Astrocyte (in vitro differentiated cells and primary cell): ENCODE measurements around the gene HLA-F. TPM values are rescaled to one million over a fixed set of nuclear protein-coding genes. Genes with fewer than 3 reads are reported as not detected.

Experiments used
- DNase-seq: peaks from one replicate; pipeline ENCODE4 v3.0.0-alpha.2; 2010; ENCODE audit warnings: low read depth
- FAIRE-seq: peaks from 2 replicates; lab custom pipeline; 2011; peaks lifted over from hg19 to GRCh38; lab: Jason Lieb, UNC
- H2AFZ ChIP-seq: 2 replicates; pipeline ENCODE4 v1.6.0; 2012; ENCODE audit warnings: low read depth, low read length, inconsistent platforms
- H3K27ac ChIP-seq: 2 replicates; pipeline ENCODE4 v1.5.1; 2011; ENCODE audit warnings: low read depth, low read length, inconsistent platforms
- H3K27me3 ChIP-seq: 2 replicates; pipeline ENCODE4 v1.6.0; 2011; ENCODE audit warnings: low read length, inconsistent platforms; ENCODE audit not compliant: insufficient read depth
- H3K36me3 ChIP-seq: 2 replicates; pipeline ENCODE4 v1.5.1; 2011; ENCODE audit warnings: low read length, inconsistent platforms; ENCODE audit not compliant: insufficient read depth
- H3K4me1 ChIP-seq: 2 replicates; pipeline ENCODE4 v1.5.1; 2011; ENCODE audit warnings: low read length, inconsistent platforms; ENCODE audit not compliant: insufficient read depth
- H3K4me2 ChIP-seq: 2 replicates; pipeline ENCODE4 v1.6.0; 2012; ENCODE audit warnings: low read length, inconsistent platforms
- H3K4me3 ChIP-seq: 2 replicates; pipeline ENCODE4 v1.5.1; 2011; ENCODE audit warnings: low read depth, mild to moderate bottlenecking, low read length, inconsistent platforms; ENCODE audit not compliant: insufficient read depth
- H3K79me2 ChIP-seq: 2 replicates; pipeline ENCODE4 v1.6.0; 2012; ENCODE audit warnings: mild to moderate bottlenecking, low read length, inconsistent platforms; ENCODE audit not compliant: insufficient read depth
- H3K9ac ChIP-seq: 2 replicates; pipeline ENCODE4 v1.6.0; 2012; ENCODE audit warnings: mild to moderate bottlenecking, low read length, inconsistent platforms
- H3K9me3 ChIP-seq: 2 replicates; pipeline ENCODE4 v1.5.1; 2012; ENCODE audit warnings: low read depth, mild to moderate bottlenecking, low read length, inconsistent platforms; ENCODE audit not compliant: insufficient read depth
- H4K20me1 ChIP-seq: 2 replicates; pipeline ENCODE4 v1.6.0; 2012; ENCODE audit warnings: low read length, inconsistent platforms; ENCODE audit not compliant: insufficient read depth
- H3K27ac Mint-ChIP-seq: one replicate; pipeline ENCODE4 v1.8.0; 2021; ENCODE audit warnings: mild to moderate bottlenecking, mixed read lengths; ENCODE audit not compliant: unreplicated experiment
- H3K27me3 Mint-ChIP-seq: one replicate; pipeline ENCODE4 v1.8.0; 2021; ENCODE audit warnings: low read depth, mixed read lengths; ENCODE audit not compliant: unreplicated experiment
- H3K36me3 Mint-ChIP-seq: one replicate; pipeline ENCODE4 v1.8.0; 2021; ENCODE audit warnings: low read depth, mixed read lengths; ENCODE audit not compliant: unreplicated experiment
- H3K4me1 Mint-ChIP-seq: one replicate; pipeline ENCODE4 v1.8.0; 2021; ENCODE audit warnings: low read depth, mixed read lengths; ENCODE audit not compliant: unreplicated experiment
- H3K4me3 Mint-ChIP-seq: one replicate; pipeline ENCODE4 v1.8.0; 2021; ENCODE audit warnings: mild to moderate bottlenecking, moderate library complexity, mixed read lengths; ENCODE audit not compliant: unreplicated experiment
- H3K9me3 Mint-ChIP-seq: one replicate; pipeline ENCODE4 v1.8.0; 2021; ENCODE audit warnings: mild to moderate bottlenecking, mixed read lengths; ENCODE audit not compliant: unreplicated experiment
- CTCF ChIP-seq: IDR thresholded peaks from 2 replicates; pipeline ENCODE4 v1.5.1; 2011; ENCODE audit warnings: low read depth, mild to moderate bottlenecking, inconsistent platforms, low read length, moderate library complexity; ENCODE audit not compliant: insufficient read depth
- EZH2 ChIP-seq: IDR thresholded peaks from 2 replicates; pipeline ENCODE4 v1.6.1; 2012; ENCODE audit warnings: mild to moderate bottlenecking, low read length, inconsistent platforms; ENCODE audit not compliant: insufficient read depth
- total RNA-seq: library from RNA; stranded (reverse); gene quantifications from 2 replicates; pipeline ENCODE4 v1.2.1, GENCODE V29; 2021

HLA-F gene
- total RNA-seq, 1 donor from 2014 or later, result 7.4 TPM

DNA sequence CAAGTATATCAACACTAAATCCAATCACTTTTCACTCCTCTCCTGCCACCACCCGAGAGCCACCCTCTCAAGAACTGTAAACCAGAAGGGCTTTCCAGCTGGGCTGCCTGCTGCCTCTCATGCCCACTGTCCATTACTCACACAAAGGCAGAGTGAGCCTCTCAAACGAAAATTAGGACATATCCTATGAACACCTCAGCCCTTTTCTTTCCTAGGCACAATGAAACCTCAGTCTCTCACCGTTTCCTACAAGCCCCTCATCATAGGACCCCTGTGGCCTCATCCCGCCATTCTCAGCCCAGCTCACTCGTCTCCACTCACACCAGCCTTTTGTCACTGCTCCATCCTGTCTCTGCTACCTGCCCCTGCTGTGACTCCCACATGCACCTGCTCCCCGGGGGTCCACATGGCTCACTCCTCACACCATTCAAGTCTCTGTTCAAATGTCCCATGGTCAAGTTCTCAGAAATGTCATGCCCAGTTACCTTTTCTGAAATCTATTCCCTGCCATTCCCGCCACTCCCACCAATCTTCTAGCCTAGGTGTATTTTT lies 7.4 kb downstream of the HLA-F start:
- Mint-ChIP-seq H3K27ac (no peak overlapping the region), H3K4me1 (no peaks in the 10 kb centered on the region), H3K27me3 (peaks cover 43% of the 10 kb centered on the region), H3K9me3 (peaks cover 2% of the 10 kb centered on the region), H3K36me3 (peaks cover 4% of the 10 kb centered on the region), H3K4me3 (no peak overlapping the region)
- no peak for TF ChIP-seq EZH2
- Histone ChIP-seq H3K79me2 (no peaks in the 10 kb centered on the region), H4K20me1 (no peaks in the 10 kb centered on the region), H3K27ac (no peak overlapping the region), H3K36me3 (no peaks in the 10 kb centered on the region), H3K9me3 (no peaks in the 10 kb centered on the region), H3K4me3 (no peak overlapping the region), H3K9ac (no peak overlapping the region), H3K4me2 (no peak overlapping the region), H3K4me1 (no peaks in the 10 kb centered on the region), H3K27me3 (no peaks in the 10 kb centered on the region), H2AFZ (no peak overlapping the region)
- DNase-seq (no peak), FAIRE-seq (no peak)

DNA sequence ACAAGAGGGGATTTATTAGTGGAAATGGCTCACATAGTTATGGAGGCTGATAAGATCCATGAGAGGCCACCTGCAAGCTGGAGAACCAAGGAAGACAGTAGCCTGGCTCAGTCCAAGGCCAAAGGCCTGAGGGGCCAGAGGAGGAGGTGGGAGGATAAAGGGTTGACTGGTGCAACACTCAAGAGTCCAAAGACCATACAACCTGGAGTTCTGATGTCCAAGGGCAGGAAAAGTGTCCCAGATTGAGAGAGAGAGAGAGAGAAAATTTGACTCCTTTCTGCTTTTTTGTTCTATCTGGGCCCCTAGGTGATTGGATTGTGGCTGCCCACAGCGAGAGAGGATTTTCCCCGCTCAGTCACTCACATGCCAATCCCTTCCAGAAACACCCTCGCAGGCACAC lies 8.0 kb downstream of the HLA-F start:
- no peaks in the 10 kb centered on the region for H3K79me2 ChIP-seq
- no peak overlapping the region for H3K27ac Mint-ChIP-seq
- H3K4me3 ChIP-seq, result no peak overlapping the region
- no peaks in the 10 kb centered on the region for H3K36me3 ChIP-seq
- no peaks in the 10 kb centered on the region for H3K4me1 ChIP-seq
- no peak for FAIRE-seq
- H4K20me1 ChIP-seq, result no peaks in the 10 kb centered on the region
- no peak overlapping the region for H2AFZ ChIP-seq
- H3K27me3 ChIP-seq, result no peaks in the 10 kb centered on the region
- H3K9ac ChIP-seq, result no peak overlapping the region
- H3K4me1 Mint-ChIP-seq, result no peaks in the 10 kb centered on the region
- H3K27ac ChIP-seq, result no peak overlapping the region
- H3K27me3 Mint-ChIP-seq, result peaks cover 37% of the 10 kb centered on the region
- no peaks in the 10 kb centered on the region for H3K9me3 Mint-ChIP-seq
- peaks cover 2% of the 10 kb centered on the region for H3K36me3 Mint-ChIP-seq
- no peak overlapping the region for H3K4me2 ChIP-seq
- no peak overlapping the region for H3K4me3 Mint-ChIP-seq
- no peak for DNase-seq
- TF ChIP-seq CTCF (no peak), EZH2 (no peak)
- H3K9me3 ChIP-seq, result no peaks in the 10 kb centered on the region

DNA sequence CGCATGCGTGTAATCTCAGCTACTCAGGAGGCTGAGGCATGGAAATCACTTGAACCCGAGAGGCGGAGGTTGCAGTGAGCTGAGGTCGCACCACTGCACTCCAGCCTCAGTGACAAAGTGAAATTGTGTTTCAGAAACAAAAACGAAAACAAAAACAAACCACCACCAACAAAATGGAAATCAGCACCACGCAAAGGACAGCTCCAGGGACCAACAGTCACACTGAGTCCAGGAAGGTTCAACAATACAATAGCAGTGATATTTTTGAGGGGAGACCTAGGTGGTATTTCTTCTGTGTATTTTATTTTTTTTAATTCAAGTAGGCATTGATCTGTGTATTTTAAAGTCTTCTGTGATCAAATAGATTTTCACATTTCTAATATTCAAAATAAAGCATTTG lies 9.8 kb downstream of the HLA-F start:
- Mint-ChIP-seq H3K27ac (no peak overlapping the region), H3K9me3 (no peaks in the 10 kb centered on the region), H3K27me3 (peaks cover 22% of the 10 kb centered on the region), H3K4me3 (no peak overlapping the region), H3K4me1 (no peaks in the 10 kb centered on the region), H3K36me3 (peaks cover 2% of the 10 kb centered on the region)
- Histone ChIP-seq H3K4me2 (no peak overlapping the region), H3K9me3 (no peaks in the 10 kb centered on the region), H3K36me3 (no peaks in the 10 kb centered on the region), H3K27me3 (no peaks in the 10 kb centered on the region), H2AFZ (no peak overlapping the region), H3K4me3 (no peak overlapping the region), H4K20me1 (no peaks in the 10 kb centered on the region), H3K79me2 (no peaks in the 10 kb centered on the region), H3K4me1 (no peaks in the 10 kb centered on the region), H3K9ac (no peak overlapping the region), H3K27ac (no peak overlapping the region)
- DNase-seq (no peak), FAIRE-seq (no peak)
- TF ChIP-seq EZH2 (no peak), CTCF (no peak)
